ENCODE measurements around the gene CEACAM19.
"Not testable (repeated sequence)": the region's sequence is repeated elsewhere in the genome, so short reads cannot be mapped to it uniquely, and the experiment has no call there.

Gene CEACAM19

DNA sequence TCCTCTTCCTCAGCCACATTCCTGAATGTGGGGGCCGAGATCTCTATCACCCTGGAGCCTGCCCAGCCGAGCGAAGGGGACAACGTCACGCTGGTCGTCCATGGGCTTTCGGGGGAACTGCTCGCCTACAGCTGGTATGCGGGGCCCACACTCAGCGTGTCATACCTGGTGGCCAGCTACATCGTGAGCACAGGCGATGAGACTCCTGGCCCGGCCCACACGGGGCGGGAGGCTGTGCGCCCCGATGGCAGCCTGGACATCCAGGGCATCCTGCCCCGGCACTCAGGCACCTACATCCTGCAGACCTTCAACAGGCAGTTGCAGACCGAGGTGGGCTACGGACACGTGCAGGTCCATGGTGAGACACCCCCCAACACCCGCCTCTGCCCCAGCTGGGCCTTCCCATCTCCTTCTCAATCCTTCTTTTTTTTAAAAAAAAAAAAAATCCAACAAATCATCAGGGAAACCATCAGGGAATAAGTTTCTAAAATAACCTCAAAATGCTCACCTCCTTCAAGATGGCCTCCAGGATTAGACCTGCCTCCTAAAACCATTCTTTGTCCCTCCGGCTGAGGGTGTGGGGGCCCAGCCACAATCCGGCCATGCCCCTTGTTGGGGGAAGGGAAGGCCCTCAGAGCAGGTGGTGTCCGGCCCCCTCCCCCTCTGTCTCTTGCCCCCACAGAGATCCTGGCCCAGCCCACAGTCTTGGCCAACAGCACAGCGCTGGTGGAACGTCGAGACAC lies 32.2 kb downstream of the CEACAM19 start:
- no peak for DNase-seq

DNA sequence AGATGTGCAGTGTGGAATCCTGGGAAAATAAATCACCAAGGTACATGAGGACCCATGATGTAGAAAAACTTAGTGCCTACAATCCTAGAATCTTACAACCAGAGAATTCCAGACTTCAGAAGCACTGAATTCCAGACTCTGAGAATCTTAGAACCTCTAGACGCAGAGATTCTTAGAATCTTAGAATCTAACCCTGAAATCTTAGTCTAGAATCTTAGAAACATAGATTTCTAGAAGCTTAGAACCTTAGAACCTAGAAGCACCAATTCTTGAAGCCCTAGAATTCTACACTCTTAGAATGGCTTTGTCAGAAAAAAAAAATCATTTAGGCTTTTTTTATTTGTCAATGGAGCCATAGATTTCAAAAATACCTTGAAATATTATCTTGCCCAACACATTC lies 33.7 kb downstream of the CEACAM19 start:
- no peak for DNase-seq

DNA sequence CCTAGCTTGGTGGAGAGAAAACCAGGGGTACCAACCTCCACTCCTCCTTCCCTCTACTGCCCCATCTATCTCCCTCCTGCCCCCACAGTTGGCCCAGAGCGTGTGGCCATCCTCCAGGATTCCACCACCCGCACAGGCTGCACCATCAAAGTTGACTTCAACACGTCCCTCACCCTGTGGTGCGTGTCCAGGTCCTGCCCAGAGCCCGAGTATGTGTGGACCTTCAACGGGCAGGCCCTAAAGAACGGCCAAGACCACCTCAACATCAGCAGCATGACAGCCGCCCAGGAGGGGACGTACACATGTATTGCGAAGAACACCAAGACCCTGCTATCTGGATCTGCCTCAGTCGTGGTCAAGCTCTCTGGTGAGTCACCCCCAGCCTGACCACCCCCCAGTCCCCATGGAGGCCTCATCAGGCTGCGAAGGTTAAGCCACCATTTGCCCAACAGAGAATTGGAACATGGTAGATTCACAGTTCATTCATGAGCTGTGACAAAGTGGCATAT lies 34.3 kb downstream of the CEACAM19 start:
- no peak for DNase-seq

DNA sequence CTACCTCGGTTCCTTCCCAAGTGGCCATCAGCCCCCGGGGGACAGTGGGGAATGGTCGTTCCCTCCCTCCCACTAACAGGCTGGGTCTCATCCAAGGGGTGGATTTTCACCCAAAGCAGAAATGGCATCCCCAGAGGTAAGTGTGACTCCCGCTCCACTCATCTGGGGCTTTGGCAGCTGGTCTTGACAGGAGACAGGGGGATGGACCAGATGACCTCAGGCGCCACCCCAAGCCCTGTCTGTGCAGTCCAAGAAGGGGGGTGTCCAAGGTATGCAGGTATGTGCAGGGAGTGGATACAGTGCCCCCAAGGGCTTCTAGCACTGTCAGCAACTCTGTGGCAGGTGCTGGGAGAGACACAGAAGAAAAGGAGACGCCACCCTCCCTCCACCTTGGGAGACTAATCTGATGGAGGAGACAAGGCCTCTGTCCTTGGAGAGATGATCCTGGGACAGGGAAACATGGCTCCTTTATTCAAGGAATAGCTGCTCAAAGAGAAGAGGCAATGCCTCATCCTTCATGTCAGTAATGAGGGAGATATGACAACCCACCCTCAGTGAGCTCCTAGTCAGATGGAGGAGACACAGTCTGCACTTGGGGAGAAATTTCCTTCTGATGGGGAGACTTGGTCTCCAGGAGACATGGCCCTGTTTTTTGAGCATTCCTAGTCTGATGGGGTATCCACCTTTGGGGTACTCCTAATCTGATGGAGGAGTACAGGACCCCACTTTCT lies 35.4 kb downstream of the CEACAM19 start:
- no peak for DNase-seq

DNA sequence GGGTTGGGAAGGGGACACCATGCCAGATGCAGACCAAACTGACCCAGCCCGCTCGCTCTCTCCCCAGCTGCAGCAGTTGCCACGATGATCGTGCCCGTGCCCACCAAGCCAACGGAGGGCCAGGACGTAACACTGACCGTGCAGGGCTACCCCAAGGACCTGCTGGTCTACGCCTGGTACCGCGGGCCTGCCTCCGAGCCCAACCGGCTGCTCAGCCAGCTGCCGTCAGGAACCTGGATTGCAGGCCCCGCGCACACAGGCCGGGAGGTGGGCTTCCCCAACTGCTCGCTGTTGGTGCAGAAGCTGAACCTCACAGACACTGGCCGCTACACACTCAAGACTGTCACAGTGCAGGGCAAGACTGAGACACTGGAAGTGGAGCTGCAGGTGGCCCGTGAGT lies 36.5 kb downstream of the CEACAM19 start:
- no peak for DNase-seq

DNA sequence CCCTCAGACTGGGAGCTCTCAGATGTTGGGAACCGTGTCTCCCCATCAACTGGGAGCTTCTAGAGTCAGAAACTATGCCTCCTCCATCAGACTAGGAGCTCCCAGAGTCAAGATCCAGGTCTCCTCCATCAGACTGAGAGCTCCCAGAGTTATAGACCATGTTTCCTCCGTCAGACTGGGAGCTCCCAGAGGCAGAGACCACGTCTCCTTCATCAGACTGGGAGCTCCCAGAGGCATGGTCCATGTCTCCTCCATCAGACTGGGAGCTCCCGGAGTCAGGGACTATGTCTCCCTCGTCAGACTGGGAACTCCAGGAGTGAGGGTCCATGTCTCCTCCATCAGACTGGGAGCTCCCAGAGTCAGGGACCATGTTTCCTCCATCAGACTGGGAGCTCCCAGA lies 37.7 kb downstream of the CEACAM19 start:
- DNase-seq, result no peak

DNA sequence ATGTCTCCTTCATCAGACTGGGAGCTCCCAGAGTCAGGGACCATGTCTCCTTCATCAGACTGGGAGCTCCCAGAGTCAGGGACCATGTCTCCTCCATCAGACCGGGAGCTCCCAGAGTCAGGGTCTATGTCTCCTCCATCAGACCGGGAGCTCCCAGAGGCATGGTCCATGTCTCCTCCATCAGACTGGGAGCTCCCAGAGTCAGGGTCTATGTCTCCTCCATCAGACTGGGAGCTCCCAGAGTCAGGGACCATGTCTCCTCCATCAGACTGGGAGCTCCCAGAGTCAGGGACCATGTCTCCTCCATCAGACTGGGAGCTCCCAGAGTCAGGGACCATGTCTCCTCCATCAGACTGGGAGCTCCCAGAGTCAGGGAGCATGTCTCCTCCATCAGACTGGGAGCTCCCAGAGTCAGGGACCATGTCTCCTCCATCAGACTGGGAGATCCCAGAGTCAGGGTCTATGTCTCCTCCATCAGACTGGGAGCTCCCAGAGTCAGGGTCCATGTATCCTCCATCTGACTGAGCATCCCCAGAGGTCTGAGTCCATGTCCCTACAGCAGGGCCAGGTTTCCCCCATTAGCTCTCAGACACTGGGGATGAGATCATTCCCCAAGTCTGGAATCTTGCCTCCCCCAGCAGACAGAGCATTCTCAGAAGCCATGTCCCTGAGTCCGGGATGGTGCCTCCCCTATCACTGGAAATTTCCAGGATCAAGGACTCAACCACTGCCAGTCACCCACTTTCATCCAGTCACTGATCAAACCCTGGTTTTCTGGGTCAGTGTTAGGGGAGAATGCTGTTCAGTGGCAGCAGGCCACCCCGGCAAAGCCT lies 38.4 kb downstream of the CEACAM19 start:
- not testable (repeated sequence) for DNase-seq

DNA sequence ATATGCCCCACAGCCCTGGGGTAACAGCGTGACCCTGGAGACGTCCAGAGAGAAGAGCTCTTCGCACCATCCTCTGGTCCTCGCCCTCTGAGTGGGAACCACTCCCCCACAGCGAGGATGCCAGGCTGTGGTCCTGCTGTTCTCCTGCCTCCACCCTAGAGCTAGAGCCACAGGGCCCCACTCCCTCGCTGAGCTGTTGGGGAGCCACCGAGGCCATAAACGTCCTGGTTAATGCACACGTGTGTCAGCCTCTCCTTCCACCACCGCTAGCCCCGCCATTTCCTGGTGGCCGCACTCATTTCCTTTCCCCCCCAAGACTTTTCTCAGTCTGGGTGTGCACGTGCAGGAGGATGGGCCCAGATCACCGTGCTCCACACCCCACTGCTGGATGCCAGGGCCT lies 39.2 kb downstream of the CEACAM19 start:
- DNase-seq, result no peak

DNA sequence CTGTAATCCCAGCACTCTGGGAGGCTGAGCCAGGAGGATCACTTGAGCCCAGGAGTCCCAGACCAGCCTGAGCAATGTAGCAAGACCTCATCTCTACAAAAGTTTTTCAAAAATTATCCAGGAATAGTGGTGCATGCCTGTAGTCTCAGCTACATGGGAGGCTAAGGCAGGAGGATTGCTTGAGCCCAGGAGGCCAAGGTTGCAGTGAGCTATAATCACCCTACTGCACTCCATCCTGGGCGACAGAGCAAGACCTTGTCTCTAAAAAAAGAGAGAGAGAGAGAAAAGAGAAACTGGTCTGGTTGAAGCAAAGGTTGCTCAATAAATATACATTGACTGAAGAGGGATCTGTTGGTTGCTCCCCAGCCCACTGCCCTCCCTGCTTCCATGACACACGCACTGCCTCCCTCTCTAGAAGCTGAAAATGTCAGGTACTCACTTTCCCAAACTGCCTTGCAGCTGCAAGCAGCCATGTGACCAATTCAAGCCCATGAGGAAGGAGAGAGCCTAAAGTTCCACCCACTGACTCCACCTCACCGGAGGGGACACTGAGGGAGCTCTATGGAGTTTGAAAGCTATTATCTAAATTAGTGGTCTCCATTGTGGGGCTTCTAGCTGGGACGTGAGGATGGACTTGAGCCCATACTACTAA lies 41.7 kb downstream of the CEACAM19 start:
- DNase-seq, result no peak

DNA sequence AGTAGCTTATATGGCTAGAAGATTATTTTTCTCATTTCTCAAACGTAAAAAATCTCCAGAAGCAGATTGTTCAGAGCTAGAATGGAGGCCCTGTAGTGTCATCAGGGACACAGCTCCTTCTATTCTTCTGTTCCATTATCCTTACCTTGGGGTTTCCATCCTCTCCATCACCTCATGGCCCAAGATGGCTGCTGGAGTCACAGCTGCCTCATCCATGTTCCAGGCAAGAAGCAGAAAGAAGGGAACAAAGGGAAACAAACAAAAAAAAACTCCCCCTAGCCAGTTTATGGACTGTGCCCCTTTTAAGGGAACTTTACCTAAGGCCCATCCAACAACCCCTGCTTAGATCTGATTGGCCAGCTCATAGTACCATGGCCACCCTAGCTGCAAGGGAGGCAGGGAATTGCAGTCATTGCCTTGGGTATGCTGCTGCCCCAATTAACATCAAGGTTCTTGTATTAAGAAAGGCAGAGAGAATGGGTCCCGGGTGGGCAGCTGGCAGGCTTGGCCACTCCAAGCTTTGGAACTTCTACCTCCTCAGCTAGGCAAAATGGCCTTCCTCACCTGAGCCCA lies 43.4 kb downstream of the CEACAM19 start:
- DNase-seq, result no peak

DNA sequence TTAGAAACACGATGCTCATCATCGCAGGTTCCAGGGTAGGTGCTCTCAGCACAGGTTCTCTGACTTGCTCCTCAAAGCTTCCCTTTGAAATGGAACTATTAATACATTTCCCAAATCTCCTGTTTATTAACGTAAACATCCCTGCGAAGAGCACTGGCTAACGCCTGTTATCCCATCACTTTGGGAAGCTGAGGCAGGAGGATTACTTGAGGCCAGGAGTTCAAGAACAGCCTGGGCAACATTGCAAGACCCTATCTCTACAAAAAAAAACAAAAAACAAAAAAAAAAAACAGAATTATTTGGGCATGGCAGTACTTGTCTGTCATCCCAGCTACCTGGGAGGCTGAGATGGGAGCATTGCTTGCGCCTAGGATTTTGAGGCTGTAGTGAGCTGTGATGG lies 46.3 kb downstream of the CEACAM19 start:
- no peak for DNase-seq

DNA sequence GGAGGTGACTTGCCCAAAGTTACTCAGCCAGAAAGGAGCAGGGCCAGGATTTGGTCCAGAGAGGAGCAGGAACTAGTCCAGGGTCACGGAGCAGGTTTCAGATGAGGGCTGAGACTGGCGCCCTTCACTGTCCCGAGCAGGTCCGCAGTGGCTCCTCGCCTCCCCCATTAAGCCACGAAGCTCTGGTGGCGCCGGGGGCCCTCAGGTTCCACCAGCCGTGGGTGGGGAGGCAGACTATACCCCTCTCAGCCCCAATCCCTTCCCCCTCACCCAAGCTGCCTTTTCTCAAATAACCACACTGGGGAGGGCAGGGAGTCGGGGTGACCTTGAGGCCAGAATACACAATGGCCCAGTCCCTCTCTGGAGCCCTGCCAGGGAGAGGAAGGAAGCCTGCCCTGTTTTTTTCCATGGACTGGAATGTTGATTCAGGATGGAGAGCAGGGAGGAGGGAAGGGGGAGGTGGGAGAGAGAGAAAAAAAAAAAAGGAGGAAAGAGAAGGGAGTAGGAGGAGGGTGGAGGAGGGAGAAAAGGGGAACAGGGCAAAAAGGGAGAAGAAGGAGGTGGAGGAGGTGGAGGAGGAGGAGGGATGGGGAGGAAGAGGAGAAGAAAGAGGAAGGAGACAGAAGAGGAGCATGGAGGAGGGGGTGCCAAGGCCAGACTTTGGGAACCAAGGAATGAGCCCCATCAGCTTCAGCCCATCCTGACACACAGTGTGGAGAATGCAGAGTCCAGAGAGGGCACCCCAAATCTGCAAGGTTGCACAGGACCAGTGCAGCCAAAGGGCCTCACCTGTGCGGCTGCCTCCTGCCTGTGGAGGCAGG lies 47.4 kb downstream of the CEACAM19 start:
- DNase-seq, result no peak

DNA sequence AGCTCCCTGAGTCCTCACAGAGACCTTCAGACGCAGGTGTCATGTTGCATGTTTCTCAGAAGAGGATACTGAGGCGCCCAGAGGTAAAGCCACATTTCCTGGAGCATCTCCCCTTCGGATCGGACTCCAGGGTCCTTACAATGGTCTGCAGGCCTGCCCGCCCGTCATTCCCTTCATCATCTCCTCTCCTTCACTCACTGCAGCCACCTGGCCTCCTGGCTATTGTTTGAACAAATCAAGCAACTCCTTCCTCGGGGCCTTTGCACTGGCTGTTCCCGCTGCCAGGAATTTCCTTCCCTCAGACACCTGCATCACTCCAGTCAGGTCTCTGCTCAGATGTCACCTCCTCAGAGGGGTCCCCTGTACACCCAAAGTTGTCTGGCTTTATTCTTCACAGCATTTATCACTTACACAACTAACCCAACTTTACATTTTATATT lies 48.0 kb downstream of the CEACAM19 start:
- DNase-seq, result no peak

DNA sequence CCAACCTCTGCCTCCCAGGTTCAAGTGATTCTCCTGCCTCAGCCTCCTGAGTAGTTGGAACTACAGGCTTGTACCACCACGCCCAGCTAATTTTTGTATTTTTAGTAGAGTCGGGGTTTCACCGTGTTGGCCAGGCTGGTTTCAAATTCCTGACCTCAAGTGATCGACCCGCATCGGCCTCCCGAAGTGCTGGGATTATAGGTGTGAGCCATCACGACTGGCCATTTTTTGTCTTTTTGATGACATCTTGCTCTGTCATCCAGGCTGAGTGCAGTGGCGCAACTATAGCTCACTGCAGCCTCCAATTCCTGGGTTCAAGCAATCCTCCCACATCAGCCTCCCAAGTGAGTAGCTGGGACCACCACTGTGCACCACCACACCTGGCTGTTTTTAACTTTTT lies 49.1 kb downstream of the CEACAM19 start:
- not testable (repeated sequence) for DNase-seq

DNA sequence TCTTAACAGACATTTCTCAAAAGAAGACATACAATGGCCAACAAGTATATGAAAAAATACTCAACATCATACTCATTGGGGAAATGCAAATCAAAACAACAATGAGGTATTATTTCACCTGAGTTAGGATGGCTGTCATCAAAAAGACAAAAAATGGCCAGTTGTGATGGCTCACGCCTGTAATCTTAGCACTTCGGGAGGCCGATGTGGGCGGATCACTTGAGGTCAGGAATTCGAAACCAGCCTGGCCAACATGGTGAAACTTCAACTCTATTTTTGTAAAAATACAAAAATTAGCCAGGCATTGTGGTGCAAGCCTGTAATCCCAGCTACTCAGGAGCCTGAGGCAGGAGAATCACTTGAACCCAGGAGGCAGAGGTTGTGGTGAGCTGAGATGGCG lies 49.7 kb downstream of the CEACAM19 start:
- DNase-seq, result peak; percentile 56

DNA sequence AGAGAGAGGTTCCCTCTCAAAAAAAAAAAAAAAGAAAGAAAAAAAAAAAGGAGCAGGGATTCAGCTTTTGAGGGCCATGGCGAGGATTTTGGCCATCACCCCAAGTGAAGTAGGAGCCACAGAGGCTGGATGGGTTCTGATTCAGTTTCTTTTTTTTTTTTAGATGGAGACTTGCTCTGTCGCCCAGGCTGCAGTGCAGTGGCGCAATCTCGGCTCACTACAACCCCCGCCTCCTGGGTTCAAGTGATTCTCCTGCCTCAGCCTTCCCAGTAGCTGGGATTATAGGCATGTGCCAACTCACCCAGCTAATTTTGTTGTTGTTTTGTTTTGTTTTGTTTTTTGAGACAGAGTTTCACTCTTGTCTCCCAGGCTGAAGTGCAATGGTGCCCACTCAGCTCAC lies 50.1 kb downstream of the CEACAM19 start:
- not testable (repeated sequence) for DNase-seq

DNA sequence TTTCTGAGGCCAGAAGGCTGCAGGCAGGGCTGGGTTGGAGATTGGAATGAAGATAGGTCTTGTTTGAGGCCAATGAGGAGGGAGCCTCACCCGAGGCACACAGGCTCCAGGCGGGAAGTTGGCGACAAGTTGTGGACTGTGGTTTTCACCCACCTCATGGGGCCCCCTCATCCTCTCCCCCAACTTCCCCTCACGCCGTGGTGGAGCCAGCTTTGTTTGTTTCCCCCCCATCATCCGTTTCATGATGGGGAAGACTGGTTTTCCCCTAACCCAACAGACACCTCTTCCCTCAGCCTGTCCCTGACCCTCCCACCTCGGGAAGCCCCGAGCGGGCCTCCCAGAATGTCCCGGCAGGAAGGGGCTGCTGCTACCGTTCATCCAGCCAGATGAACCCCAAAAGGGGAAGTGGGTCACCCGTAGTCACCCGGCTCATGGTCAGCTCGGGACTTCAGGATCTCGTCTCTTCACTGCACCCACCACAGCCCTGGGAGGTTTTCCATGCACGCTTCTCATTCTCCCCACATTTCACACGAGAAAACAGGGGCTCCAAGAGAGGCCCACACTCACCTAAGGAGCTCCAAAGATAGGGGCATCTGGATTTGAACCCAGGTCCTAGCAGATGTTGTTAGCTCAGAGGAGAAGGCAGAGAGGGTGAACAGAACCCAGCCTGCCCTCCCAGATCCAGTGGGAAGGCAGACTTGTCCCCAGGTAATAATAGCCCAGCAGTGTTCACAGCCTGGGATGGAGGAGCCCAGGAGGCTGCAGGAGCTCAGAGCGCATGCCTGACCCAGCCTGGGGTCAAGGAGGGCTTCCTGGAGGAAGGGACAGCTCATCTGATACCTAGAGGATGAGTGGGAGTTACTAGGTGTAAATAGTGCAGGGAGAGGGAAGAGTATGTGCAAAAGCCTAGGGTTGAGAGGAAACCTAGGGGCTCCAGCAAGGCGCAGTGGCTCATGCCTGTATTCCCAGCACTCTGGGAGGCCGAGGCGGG lies 51.1 kb downstream of the CEACAM19 start:
- peak; percentile 96 for DNase-seq

DNA sequence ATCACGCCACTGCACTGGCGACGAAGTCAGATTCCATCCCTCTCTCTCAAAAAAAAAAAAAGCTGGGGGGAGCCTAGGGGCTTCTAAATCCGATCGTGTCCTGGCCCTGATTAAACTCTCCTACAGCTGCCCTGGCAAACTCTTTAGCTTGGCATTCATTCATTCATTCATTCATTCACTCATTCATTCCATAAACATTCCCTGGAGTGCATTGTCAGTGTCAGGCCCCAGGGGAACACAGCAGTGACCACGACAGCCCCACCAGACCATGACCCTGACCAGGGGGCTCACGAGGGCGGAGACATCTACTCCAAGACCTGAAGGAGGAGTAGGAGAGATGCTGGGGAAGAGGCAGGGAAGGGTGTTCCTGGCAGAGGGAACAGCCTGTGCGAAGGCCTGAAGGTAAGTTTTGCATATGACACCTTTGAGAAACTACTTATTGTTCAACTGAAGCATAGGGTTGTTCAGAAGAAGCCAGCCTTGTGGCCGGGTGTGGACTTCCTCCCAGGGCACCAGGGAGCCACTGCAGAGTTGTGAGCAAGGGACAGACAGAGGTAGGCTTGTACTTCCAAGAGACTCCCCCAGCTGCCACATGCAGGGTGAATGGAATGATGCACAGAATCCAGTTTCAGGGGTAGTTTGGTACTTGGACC lies 52.1 kb downstream of the CEACAM19 start:
- no peak for DNase-seq

DNA sequence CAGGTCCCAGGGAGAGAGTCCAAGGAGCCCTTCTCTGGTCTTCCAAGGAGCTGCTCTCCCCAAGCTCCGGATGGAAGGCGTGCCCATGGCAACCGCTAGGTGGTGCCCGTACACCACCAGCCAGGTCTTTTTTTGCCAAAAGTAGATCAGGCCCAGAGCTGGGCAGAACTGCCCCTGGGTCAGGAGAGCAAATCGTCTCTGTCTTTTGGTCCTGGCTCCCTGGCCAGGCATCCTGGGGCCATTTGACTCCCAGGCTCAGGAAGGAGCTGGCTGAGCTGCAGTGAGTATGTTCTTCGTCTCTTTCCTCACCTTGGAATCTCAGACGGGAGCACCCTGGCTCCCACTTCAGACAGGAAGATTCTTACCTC lies 52.7 kb downstream of the CEACAM19 start:
- peak; percentile 91 for DNase-seq

DNA sequence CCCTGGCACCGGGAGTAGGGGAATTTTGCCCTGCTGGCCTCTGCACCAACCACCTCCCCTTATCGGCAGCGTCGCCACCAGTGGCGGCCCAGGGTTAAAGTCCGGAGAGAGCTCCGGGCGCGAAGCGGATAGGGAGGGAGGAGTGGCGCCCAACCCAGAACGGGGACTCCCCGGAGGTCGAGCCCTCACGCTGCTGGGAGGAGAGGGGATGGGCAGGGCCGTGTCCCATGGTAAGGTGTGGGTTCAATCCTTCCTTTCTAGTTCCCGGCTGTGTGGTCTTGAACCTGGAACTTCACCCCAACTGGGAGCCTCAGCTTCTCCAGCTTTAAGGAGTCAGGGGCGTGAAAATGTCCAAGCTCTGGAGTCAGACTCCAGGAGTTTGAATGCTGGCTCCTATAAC lies 54.0 kb downstream of the CEACAM19 start:
- DNase-seq, result no peak
